ENCODE data around the gene KIAA0232. TPM values are rescaled to one million over a fixed set of nuclear protein-coding genes. Genes with fewer than 3 reads are reported as not detected.

KIAA0232 gene
- total and polyA plus RNA-seq, 5 donors = 21.8 to 67.0 (median 66.6) TPM

DNA sequence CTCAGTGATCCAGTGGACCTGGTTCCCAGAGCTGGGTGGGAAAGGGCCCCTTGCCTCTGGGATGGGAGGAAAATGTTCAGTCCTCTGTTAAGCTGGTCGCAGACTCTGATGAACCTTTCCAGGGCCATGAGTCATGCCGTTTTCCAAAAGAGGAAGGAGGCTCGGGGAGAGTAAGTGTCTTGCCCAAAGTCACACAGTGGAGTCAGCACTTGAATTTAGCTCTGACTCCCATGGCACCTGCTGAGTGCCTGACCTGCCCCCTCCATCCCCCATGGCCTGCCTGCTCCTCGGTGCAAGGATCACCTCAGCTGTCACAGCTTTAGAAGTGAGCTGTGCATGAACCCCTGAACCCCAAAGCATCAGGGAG lies 14.0 kb upstream of the KIAA0232 start:
- H3K4me3 ChIP-seq (ENCODE audit: low read length) = no peak overlapping the region
- no peaks in the 10 kb centered on the region for H3K27me3 ChIP-seq (ENCODE audit: control insufficient read depth, insufficient read depth)
- WGBS = 38% methylated on average over 4 of the region's 4 CpGs
- no peak for DNase-seq
- H3K9me3 ChIP-seq (ENCODE audit: control insufficient read depth, low read length) = no peaks in the 10 kb centered on the region
- peak; percentile 10 to 61 for ATAC-seq
- intact Hi-C loops (cut with DNase I) = no loop called here
- H3K4me1 ChIP-seq (ENCODE audit: control insufficient read depth, insufficient read depth, low read length) = peaks cover 9% of the 10 kb centered on the region
- peak overlapping the region; percentile 1 for H3K27ac ChIP-seq (ENCODE audit: low read length)

DNA sequence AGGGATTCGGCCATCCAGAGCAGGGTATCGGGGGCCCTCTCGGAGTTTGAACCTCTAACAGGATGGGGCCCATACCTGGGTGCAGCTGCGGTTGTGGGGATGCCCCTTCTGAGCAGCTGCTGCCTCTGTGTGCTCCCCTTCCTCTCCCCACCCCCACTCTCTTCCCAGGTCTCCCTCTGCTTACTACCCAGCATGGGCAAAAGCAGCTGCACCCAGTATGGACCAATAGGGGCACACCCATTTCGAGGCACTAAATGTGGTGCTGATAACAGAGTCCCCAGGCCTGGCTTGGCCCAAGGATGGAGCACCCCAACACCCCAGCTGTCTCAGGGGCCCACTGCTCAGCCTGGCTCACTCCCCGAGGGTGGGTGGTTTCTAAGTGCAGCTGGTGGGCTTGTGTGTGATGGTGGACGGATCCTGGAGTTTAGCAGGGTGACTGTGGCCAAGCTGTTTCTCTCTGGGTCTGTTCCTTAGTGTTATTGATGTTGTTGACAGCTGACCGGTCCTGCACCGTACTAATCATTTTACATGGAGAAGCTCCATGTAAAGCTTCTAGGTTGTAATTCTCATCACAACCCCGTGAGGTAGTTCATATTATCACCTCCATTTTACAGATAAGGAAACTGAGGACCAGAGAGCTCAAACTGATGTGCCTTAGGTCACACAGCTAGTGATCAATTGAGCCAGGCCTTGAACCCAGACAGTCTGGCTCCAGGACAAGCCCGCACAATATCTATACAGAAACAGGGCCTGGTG lies 13.1 kb upstream of the KIAA0232 start:
- Histone ChIP-seq H3K27me3 (ENCODE audit: control insufficient read depth, insufficient read depth) (no peaks in the 10 kb centered on the region), H3K27ac (ENCODE audit: low read length) (no peak overlapping the region), H3K4me3 (ENCODE audit: low read length) (no peak overlapping the region), H3K9me3 (ENCODE audit: control insufficient read depth, low read length) (no peaks in the 10 kb centered on the region), H3K4me1 (ENCODE audit: control insufficient read depth, insufficient read depth, low read length) (peaks cover 9% of the 10 kb centered on the region)
- intact Hi-C loops (cut with DNase I) = no loop called here
- 81% methylated on average over 11 of the region's 11 CpGs for WGBS
- DNase-seq (no peak), ATAC-seq (no peak)

DNA sequence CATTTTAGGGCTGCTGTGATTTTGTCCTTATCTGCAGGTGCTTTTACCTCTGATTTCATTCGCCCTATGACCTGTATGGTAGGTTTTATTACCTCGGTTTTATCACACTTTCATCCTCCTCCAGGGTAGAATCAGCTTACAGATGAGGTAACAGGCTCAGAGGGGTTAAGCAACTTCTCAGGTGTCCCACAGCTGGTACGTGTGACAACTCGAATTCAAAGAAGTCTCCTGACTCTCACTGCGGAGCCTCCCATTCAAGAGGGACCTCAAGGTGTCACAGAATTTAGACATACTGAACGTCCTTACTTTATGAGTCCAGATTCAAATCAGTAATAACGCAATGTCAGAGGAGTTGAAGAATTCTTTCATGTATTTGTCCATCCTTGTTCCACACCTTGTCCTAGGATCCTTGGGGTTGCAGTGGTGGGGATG lies 12.5 kb upstream of the KIAA0232 start:
- Histone ChIP-seq H3K4me1 (ENCODE audit: control insufficient read depth, insufficient read depth, low read length) (peaks cover 9% of the 10 kb centered on the region), H3K27me3 (ENCODE audit: control insufficient read depth, insufficient read depth) (no peaks in the 10 kb centered on the region), H3K27ac (ENCODE audit: low read length) (no peak overlapping the region), H3K4me3 (ENCODE audit: low read length) (no peak overlapping the region), H3K9me3 (ENCODE audit: control insufficient read depth, low read length) (no peaks in the 10 kb centered on the region)
- 81% methylated on average over 7 of the region's 7 CpGs for WGBS
- DNase-seq (no peak), ATAC-seq (no peak)
- intact Hi-C loops (cut with DNase I) = no loop called here

DNA sequence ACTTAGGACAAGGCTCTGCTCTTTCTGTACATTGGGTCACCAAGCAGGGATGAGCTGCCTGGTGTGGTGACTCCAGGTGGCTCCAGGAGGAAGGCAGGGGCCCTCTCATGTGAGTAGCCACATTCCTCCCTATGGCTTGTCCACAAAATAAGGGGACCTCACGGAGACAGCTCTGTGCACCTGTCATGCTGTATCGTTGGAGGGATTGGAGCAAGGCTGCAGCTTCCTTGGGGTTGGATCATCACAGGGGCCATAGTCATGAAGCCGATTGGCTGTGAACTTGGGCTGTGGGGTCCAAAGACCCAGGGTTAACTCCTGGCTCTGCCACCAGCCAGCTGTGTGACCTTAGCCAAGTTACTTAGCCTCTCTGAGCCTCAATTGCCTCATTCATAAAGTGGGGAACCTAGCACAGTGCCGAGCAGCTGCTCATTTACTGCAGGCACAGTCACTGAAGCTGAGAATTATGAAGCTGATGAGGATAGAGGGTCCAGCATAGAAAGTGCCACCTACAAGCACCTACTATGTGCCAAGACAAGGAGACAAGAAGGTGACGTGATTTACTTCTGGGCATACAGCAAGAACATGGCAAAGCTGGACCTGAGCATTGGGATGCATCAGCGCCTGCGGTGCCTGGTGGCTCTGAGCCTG lies 11.8 kb upstream of the KIAA0232 start:
- peaks cover 9% of the 10 kb centered on the region for H3K4me1 ChIP-seq (ENCODE audit: control insufficient read depth, insufficient read depth, low read length)
- intact Hi-C loops (cut with DNase I) = no loop called here
- no peaks in the 10 kb centered on the region for H3K9me3 ChIP-seq (ENCODE audit: control insufficient read depth, low read length)
- DNase-seq = no peak
- peak overlapping the region; percentile 73 for H3K27ac ChIP-seq (ENCODE audit: low read length)
- WGBS = 82% methylated on average over 7 of the region's 7 CpGs
- H3K27me3 ChIP-seq (ENCODE audit: control insufficient read depth, insufficient read depth) = no peaks in the 10 kb centered on the region
- no peak overlapping the region for H3K4me3 ChIP-seq (ENCODE audit: low read length)
- ATAC-seq = no peak

- no peak overlapping the region for H3K4me3 ChIP-seq (ENCODE audit: low read length)
Measured at GRCh38 chr4:6771229-6771671, 11.3 kb upstream of the KIAA0232 start.

DNA sequence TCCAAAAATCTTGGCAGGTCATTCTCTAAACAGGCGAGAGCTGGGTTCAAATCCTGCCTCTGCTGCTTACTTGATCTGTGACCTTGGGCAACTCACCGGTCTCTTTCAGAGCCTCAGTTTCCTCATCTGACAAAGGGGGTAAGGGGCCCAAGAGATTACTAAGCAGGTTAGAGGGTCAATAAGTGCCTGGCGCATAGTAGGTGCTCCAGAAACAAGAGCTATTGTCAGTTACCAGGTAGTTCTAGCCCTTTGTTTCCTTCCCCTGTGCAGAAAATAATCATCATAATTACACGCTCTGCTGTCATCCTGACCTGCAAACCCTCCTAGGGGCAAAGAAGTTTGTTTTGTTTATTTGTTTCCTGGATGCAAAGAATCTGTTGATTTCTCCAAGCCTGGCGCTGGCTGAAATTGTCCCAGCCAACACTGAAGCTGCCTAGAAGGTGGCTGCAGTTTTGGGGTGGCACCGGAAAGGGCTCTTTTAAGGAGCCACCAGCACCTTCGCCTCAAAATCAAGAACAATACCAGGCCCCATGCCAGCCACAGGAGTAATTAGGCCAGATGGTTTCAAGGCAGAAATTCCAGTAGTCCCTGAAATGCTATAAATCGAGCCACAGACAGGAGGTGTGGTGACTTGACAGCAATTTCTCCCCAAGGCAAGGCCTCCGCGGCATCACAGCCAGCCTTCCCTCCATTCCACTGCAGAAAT lies 10.2 kb upstream of the KIAA0232 start:
- Histone ChIP-seq H3K27ac (ENCODE audit: low read length) (peak overlapping the region; percentile 71), H3K9me3 (ENCODE audit: control insufficient read depth, low read length) (no peaks in the 10 kb centered on the region), H3K4me3 (ENCODE audit: low read length) (no peak overlapping the region), H3K27me3 (ENCODE audit: control insufficient read depth, insufficient read depth) (no peaks in the 10 kb centered on the region), H3K4me1 (ENCODE audit: control insufficient read depth, insufficient read depth, low read length) (peaks cover 9% of the 10 kb centered on the region)
- intact Hi-C loops (cut with DNase I) = no loop called here
- no peak for DNase-seq
- WGBS = 57% methylated on average over 10 of the region's 10 CpGs
- peak in 1 of 2 donors; percentile 20 for ATAC-seq

More at GRCh38 chr4:6771229-6771671, 11.3 kb upstream of the KIAA0232 start:
- peaks cover 9% of the 10 kb centered on the region for H3K4me1 ChIP-seq (ENCODE audit: control insufficient read depth, insufficient read depth, low read length)
- H3K27ac ChIP-seq (ENCODE audit: low read length) = peak overlapping the region; percentile 73
- DNase-seq (peak; percentile 67 to 89 (median 82)), ATAC-seq (peak; percentile 80 to 83)
- intact Hi-C loops (cut with DNase I) = no loop called here
- H3K9me3 ChIP-seq (ENCODE audit: control insufficient read depth, low read length) = no peaks in the 10 kb centered on the region
- WGBS = 60% methylated on average over 8 of the region's 8 CpGs
- no peaks in the 10 kb centered on the region for H3K27me3 ChIP-seq (ENCODE audit: control insufficient read depth, insufficient read depth)

GRCh38 chr4:6773106-6773505 lies 9.4 kb upstream of the KIAA0232 start:
- H3K9me3 ChIP-seq (ENCODE audit: control insufficient read depth, low read length) = no peaks in the 10 kb centered on the region
- peaks cover 7% of the 10 kb centered on the region for H3K4me1 ChIP-seq (ENCODE audit: control insufficient read depth, insufficient read depth, low read length)
- no peaks in the 10 kb centered on the region for H3K27me3 ChIP-seq (ENCODE audit: control insufficient read depth, insufficient read depth)
- ATAC-seq (no peak), DNase-seq (no peak)
- WGBS = 67% methylated on average over 6 of the region's 6 CpGs
- no peak overlapping the region for H3K4me3 ChIP-seq (ENCODE audit: low read length)
- intact Hi-C loops (cut with DNase I) = no loop called here
- peak overlapping the region; percentile 6 for H3K27ac ChIP-seq (ENCODE audit: low read length)

GRCh38 chr4:6773616-6774540 lies 8.6 kb upstream of the KIAA0232 start:
- WGBS = 92% methylated on average over 16 of the region's 16 CpGs
- H3K4me1 ChIP-seq (ENCODE audit: control insufficient read depth, insufficient read depth, low read length) = peaks cover 4% of the 10 kb centered on the region
- ATAC-seq (no peak), DNase-seq (no peak)
- H3K27me3 ChIP-seq (ENCODE audit: control insufficient read depth, insufficient read depth) = no peaks in the 10 kb centered on the region
- intact Hi-C loops (cut with DNase I) = no loop called here
- no peak overlapping the region for H3K27ac ChIP-seq (ENCODE audit: low read length)
- H3K9me3 ChIP-seq (ENCODE audit: control insufficient read depth, low read length) = no peaks in the 10 kb centered on the region
- no peak overlapping the region for H3K4me3 ChIP-seq (ENCODE audit: low read length)

DNA sequence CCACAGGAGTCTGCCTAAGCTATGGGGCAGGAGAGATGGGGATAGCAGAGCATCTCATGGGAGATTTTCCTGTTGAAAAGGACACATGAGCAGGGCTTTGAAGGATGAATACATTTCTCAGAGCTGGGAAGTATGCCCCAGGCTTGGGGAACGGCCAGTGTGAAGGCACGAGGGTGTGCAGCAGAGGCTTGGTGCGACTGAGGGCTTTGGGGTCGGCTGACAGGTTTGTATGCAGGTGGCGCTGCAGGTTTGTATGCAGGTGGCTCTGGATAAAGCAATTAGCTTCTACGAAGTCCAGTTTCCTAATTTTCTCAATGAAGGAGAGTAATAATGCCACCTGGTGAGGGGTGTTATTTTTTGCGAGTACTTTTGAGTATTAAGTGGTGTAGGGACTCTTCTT lies 6.8 kb upstream of the KIAA0232 start:
- Histone ChIP-seq H3K9me3 (ENCODE audit: control insufficient read depth, low read length) (no peaks in the 10 kb centered on the region), H3K27me3 (ENCODE audit: control insufficient read depth, insufficient read depth) (no peaks in the 10 kb centered on the region), H3K27ac (ENCODE audit: low read length) (no peak overlapping the region), H3K4me3 (ENCODE audit: low read length) (no peak overlapping the region), H3K4me1 (ENCODE audit: control insufficient read depth, insufficient read depth, low read length) (peaks cover 4% of the 10 kb centered on the region)
- intact Hi-C loops (cut with DNase I) = loop anchor here in 1 of 4 donors (5.0 kb wide), 1 partner anchor 212 kb away; no protein-coding TSS in a partner anchor
- WGBS = 77% methylated on average over 7 of the region's 7 CpGs
- ATAC-seq (no peak), DNase-seq (no peak)

- ATAC-seq = no peak
- WGBS = 76% methylated on average over 12 of the region's 12 CpGs
- H3K27ac ChIP-seq (ENCODE audit: low read length) = no peak overlapping the region
- H3K9me3 ChIP-seq (ENCODE audit: control insufficient read depth, low read length) = no peaks in the 10 kb centered on the region
- no peak for DNase-seq
- H3K4me3 ChIP-seq (ENCODE audit: low read length) = no peak overlapping the region
- no peaks in the 10 kb centered on the region for H3K27me3 ChIP-seq (ENCODE audit: control insufficient read depth, insufficient read depth)
- intact Hi-C loops (cut with DNase I) = loop anchor here in 1 of 4 donors (5.0 kb wide), 1 partner anchor 210 kb away; no protein-coding TSS in a partner anchor
- peaks cover 4% of the 10 kb centered on the region for H3K4me1 ChIP-seq (ENCODE audit: control insufficient read depth, insufficient read depth, low read length)
Measured at GRCh38 chr4:6776920-6777635, 5.4 kb upstream of the KIAA0232 start.

Measured in right cardiac atrium (tissue), 5 donors.